Measurements from ENCODE around the gene FAIM2. TPM values are rescaled to one million over a fixed set of nuclear protein-coding genes. Genes with fewer than 3 reads are reported as not detected.

Gene FAIM2
- total and polyA plus RNA-seq, 9 of the 15 experiments (the other 6 are each of a cell fraction or from before 2014, with no cell fraction given), result 0.01 to 0.10 TPM; not detected in 7

GRCh38 chr12:49945394-49946080 lies 41.8 kb upstream of the FAIM2 start (continued):
- no peak for TF ChIP-seq ATF2 (CRISPR knock-in tag; IDR thresholded peaks at IDR 0.05)
- TF ChIP-seq GATAD2B (IDR thresholded peaks at IDR 0.05; ENCODE audit: borderline replicate concordance), result no peak
- no peak for TF ChIP-seq CHD4 (IDR thresholded peaks at IDR 0.05; ENCODE audit: insufficient read depth, insufficient replicate concordance, low read depth, low read length, poor library complexity, severe bottlenecking)
- no peak for TF ChIP-seq TCFL5 (CRISPR knock-in tag; conservative IDR thresholded peaks at IDR 0.05)
- TF ChIP-seq NCOA1 (IDR thresholded peaks at IDR 0.05; ENCODE audit: low read depth), result peak; percentile 55
- peak; percentile 67 for TF ChIP-seq NFE2 (IDR thresholded peaks at IDR 0.05; ENCODE audit: low read depth)
- TF ChIP-seq TAF1 (IDR thresholded peaks at IDR 0.05; ENCODE audit: control insufficient read depth, extremely low read depth, insufficient read depth, low read length, severe bottlenecking), result peak; percentile 55
- TF ChIP-seq KAT2B (IDR thresholded peaks at IDR 0.05; ENCODE audit: low read depth, low read length), result no peak
- no peak for TF ChIP-seq ZNF23 (CRISPR knock-in tag; IDR thresholded peaks at IDR 0.05)
- TF ChIP-seq ETS2 (tag; IDR thresholded peaks at IDR 0.05; ENCODE audit: borderline replicate concordance, poor library complexity, severe bottlenecking), result no peak
- TF ChIP-seq ZNF263 (CRISPR knock-in tag; IDR thresholded peaks at IDR 0.05; ENCODE audit: borderline replicate concordance), result no peak
- 0 out of 2 replicates have a peak, but pooled peaks have one; percentile 19 for TF ChIP-seq POLR2A (conservative IDR thresholded peaks at IDR 0.05)
- no peak for TF ChIP-seq ZNF444 (CRISPR knock-in tag; IDR thresholded peaks at IDR 0.05)
- peak; percentile 72; the same call in 1 of the 2 replicates for TF ChIP-seq EHMT2 (IDR thresholded peaks at IDR 0.05)
- no peak for TF ChIP-seq RBM22 (IDR thresholded peaks at IDR 0.05; ENCODE audit: low read depth, low read length, poor library complexity, severe bottlenecking)
- TF ChIP-seq STAT5B (CRISPR knock-in tag; IDR thresholded peaks at IDR 0.05), result no peak
- no peak for TF ChIP-seq GATA2 (CRISPR knock-in tag; IDR thresholded peaks at IDR 0.05)
- TF ChIP-seq ZNF232 (CRISPR knock-in tag; IDR thresholded peaks at IDR 0.05), result no peak
- TF ChIP-seq L3MBTL2 (IDR thresholded peaks at IDR 0.05), result peak; percentile 75
- no peak for TF ChIP-seq ZNF764 (CRISPR knock-in tag; IDR thresholded peaks at IDR 0.05; ENCODE audit: low read depth)
- TF ChIP-seq MCM7 (IDR thresholded peaks at IDR 0.05), result no peak
- no peak for TF ChIP-seq PRMT5 (CRISPR knock-in tag; IDR thresholded peaks at IDR 0.05)
- peak; percentile 58; the same call in 1 of the 2 replicates for TF ChIP-seq POLR2G (IDR thresholded peaks at IDR 0.05; ENCODE audit: low read depth, low read length)
- TF ChIP-seq NFRKB (IDR thresholded peaks at IDR 0.05; ENCODE audit: low read depth), result no peak
- TF ChIP-seq FOXK1 (CRISPR knock-in tag; IDR thresholded peaks at IDR 0.05; ENCODE audit: borderline replicate concordance), result no peak
- no peak for TF ChIP-seq FOXM1 (IDR thresholded peaks at IDR 0.05; ENCODE audit: low read depth)
- TF ChIP-seq FOXM1 (CRISPR knock-in tag; IDR thresholded peaks at IDR 0.05; ENCODE audit: low read depth), result no peak
- TF ChIP-seq MLLT1 (IDR thresholded peaks at IDR 0.05), result peak; percentile 37 to 49; a peak in 2 of 4 replicates
- peak; percentile 49; the same call in 1 of the 2 replicates for TF ChIP-seq ETV5 (CRISPR knock-in tag; IDR thresholded peaks at IDR 0.05; ENCODE audit: low read depth)
- TF ChIP-seq ZNF586 (CRISPR knock-in tag; conservative IDR thresholded peaks at IDR 0.05), result no peak
